Mucosa of stomach (tissue), 1 donor: ENCODE results near the gene MYL10.

Experiments
- H3K27me3 ChIP-seq: one replicate; pipeline ENCODE4 v1.7.0; 2013; ENCODE audit warnings: mild to moderate bottlenecking, low read length; ENCODE audit not compliant: control insufficient read depth, insufficient read depth
- H3K36me3 ChIP-seq: one replicate; pipeline ENCODE4 v1.7.0; 2013; ENCODE audit warnings: low read length; ENCODE audit not compliant: control insufficient read depth, insufficient read depth
- H3K4me1 ChIP-seq: one replicate; pipeline ENCODE4 v1.7.0; 2013; ENCODE audit warnings: mild to moderate bottlenecking, low read length; ENCODE audit not compliant: control insufficient read depth, insufficient read depth
- H3K4me3 ChIP-seq: one replicate; pipeline ENCODE4 v1.7.0; 2013; ENCODE audit warnings: low read length
- H3K9ac ChIP-seq: one replicate; pipeline ENCODE4 v1.7.0; 2013; ENCODE audit warnings: mild to moderate bottlenecking, low read length, moderate library complexity
- H3K9me3 ChIP-seq: one replicate; pipeline ENCODE4 v1.7.0; 2013; ENCODE audit warnings: mild to moderate bottlenecking, low read length, moderate library complexity; ENCODE audit not compliant: control insufficient read depth
- donor health status: Pancreatic carcinoma.

MYL10 gene

DNA sequence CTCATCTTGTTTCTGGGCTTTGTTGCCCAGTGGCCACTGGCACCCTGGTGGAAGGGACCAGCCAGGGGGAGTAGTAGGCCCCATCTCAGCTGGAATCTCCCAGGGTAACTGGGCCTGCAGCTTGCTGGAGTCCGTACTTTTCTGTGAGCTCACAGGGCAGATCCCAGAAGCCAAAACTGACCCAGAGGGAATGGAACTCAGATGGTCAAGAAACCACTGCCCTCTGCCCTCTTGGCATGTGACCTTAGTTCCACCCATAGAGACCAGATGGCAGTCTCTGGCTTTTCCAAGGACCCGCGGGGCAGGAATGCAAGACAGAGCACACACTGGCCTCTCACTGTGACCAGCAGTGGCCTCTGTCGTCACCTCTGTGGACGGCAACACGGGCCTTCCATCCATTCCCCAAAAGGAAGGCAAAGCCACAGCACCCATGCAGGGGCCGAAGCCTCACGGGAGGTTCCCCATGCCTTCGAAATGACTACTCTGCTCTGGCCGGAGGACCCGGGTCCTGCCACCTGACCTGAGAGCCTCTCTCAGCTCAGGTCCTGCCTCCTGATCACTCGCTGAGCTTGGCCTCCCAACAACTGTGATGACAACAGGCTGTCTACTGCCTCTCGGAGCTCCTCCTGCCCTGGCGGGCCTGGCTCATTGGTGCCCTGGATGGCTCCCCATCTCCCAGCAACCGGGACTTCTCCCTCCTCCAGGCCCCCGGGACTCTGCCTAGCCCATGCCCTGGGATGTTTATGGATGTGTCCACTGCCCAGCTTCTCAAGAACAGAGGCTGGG lies 29.9 kb downstream of the MYL10 start:
- no peak overlapping the region for H3K4me3 ChIP-seq
- peaks cover 36% of the 10 kb centered on the region for H3K4me1 ChIP-seq
- H3K9me3 ChIP-seq: no peaks in the 10 kb centered on the region
- peak overlapping the region; percentile 32 for H3K9ac ChIP-seq
- no peaks in the 10 kb centered on the region for H3K36me3 ChIP-seq
- no peaks in the 10 kb centered on the region for H3K27me3 ChIP-seq

DNA sequence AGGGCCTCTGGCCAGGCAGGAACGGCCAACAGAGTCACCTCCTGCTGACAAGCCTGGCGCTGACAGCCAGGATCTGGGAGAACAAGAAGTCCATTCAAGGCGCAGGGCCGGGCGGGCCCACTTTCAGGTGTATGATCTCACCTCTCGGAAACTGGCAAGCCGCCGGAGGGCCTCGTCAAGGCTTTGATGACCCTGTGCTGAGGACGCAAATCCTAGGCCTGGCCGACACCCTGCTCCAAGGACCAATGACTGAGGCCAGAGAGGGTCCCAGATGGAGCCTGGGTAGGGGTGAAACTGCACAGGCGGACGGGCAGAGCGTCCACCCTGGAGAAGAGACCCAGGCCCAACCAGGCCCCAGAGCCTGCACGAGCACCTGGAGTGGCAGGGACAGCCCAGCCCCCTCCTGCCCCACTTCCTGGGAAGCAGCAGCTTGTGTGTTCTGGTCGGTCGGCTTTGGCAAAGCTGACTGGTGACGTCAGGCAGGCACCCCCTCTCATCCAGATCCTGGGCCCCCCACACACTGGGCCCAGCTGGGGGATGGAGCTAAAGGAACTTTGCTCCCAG lies 30.6 kb downstream of the MYL10 start:
- Histone ChIP-seq H3K9ac (peak overlapping the region; percentile 32), H3K4me3 (no peak overlapping the region), H3K36me3 (no peaks in the 10 kb centered on the region)

DNA sequence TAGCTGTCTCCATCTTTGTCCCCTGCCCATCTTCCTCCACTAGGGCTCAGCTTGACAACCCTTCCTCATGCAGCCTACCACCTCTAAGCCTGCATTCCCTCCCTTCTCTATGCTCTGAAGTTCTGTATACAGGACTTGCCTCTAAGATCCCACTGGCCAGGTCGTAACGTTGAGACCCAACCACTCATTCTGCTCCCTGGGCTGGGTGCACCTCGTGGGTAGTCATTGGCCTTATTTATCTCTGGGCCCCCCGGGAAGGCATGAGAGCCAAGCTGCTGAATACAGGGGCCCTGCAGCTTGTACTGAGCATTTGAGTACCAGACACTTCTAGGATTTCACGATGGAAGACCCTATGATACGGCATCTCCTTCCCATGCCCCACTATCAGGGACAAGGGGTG lies 31.2 kb downstream of the MYL10 start:
- Histone ChIP-seq H3K4me3 (no peak overlapping the region), H3K36me3 (no peaks in the 10 kb centered on the region), H3K9me3 (no peaks in the 10 kb centered on the region), H3K27me3 (no peaks in the 10 kb centered on the region), H3K4me1 (peaks cover 33% of the 10 kb centered on the region), H3K9ac (peak overlapping the region; percentile 29)

More for the DNA sequence above, 30.6 kb downstream of the MYL10 start:
- no peaks in the 10 kb centered on the region for H3K27me3 ChIP-seq
- H3K4me1 ChIP-seq: peaks cover 36% of the 10 kb centered on the region
- H3K9me3 ChIP-seq: no peaks in the 10 kb centered on the region

DNA sequence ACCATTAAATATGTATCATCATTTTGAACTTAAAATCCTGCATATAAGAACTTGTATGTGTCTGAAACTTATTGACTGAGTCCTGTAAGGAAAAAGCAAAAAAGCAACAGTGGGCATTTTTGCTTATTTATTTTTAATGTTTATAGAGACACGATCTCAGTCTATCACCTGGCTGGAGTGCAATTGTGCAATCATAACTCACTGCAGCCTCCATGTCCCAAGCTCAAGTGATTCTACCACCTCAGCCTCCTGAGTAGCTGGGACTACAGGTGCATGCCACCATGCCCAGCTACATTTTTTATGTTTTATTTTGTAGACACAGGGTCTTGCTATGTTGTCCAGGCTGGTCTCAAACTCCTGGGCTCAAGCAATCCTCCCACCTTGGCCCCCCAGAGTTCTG lies 32.2 kb downstream of the MYL10 start:
- Histone ChIP-seq H3K27me3 (no peaks in the 10 kb centered on the region), H3K4me1 (peaks cover 23% of the 10 kb centered on the region), H3K9me3 (no peaks in the 10 kb centered on the region), H3K4me3 (no peak overlapping the region), H3K9ac (no peak overlapping the region), H3K36me3 (no peaks in the 10 kb centered on the region)

DNA sequence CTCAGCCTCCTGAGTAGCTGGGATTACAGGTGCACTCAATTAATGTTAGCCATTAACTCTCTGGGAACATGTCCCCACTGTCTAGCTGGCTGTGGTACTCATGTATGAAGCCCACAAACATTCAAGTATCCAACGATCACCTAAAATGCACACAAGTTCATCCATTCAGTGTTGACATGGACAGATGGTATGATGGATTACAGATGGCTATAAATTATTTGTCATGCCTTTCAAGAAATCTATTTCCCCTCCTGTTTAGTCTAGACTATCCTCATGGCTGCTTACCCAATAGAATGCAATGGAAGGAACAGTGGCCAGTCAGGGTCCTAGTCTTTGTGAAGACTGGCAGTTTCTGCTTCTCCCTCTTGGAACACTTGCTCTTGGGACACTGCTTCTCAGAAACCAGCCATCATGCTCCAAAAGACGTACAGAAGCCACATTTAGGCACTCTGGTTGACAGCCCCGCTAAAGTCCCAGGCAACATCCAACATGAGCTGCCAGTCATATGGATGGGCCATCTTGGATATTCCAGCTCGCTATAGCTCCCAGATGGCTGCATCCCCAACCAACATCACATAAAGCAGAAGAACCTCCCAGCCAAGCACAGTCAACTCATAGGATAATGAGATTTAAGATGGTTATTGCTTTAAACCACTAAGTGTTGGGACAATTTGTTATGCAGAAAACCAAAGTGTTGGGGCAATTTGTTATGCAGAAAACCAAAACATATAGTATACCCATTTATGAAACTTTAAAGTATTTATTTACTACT lies 33.1 kb downstream of the MYL10 start:
- H3K27me3 ChIP-seq: no peaks in the 10 kb centered on the region

DNA sequence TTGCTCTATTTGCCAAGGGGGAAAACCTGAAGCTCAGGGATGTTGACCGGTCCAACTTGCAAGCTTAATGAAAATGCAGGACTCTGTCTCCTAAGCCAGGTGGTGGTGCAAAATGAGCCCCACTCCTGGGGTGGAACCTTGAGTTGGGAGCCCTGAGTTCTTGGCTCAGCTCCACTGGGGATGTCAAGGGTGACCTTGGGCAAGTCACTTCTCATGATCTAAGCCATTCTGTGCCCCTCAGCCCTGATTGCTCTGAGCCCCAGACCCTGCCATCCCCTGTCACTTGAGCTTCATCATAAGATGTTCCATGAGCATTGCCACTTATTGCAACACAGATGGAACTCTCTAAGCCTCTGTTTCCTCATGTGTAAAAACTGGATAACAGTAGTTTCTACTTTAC lies 33.9 kb downstream of the MYL10 start:
- Histone ChIP-seq H3K36me3 (no peaks in the 10 kb centered on the region), H3K4me3 (no peak overlapping the region), H3K9me3 (no peaks in the 10 kb centered on the region), H3K27me3 (no peaks in the 10 kb centered on the region), H3K9ac (no peak overlapping the region), H3K4me1 (peaks cover 21% of the 10 kb centered on the region)

More for the DNA sequence above, 33.1 kb downstream of the MYL10 start:
- no peak overlapping the region for H3K4me3 ChIP-seq
- H3K9me3 ChIP-seq: no peaks in the 10 kb centered on the region
- peaks cover 21% of the 10 kb centered on the region for H3K4me1 ChIP-seq
- H3K36me3 ChIP-seq: no peaks in the 10 kb centered on the region
- no peak overlapping the region for H3K9ac ChIP-seq

DNA sequence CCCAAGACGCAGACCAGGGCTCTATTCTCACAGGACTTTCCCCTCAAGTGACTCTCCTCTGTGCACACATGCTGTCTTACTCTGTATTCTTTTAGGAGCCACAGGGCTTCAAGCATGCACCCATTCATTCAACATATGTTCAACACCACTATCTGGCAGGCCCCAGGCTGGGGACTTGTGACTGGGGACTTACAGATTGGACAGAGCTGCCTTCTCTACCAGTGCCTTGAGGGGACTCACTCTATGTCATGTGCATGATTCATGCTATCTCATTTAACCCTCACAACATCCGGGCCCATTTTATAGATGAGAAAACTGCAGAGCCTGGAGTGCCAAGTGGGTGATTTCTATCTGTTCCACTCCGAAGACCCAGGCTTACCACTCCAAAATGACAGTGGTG lies 34.3 kb downstream of the MYL10 start:
- no peaks in the 10 kb centered on the region for H3K36me3 ChIP-seq
- H3K27me3 ChIP-seq: no peaks in the 10 kb centered on the region
- no peak overlapping the region for H3K4me3 ChIP-seq
- H3K9me3 ChIP-seq: no peaks in the 10 kb centered on the region
- H3K4me1 ChIP-seq: peaks cover 21% of the 10 kb centered on the region
- H3K9ac ChIP-seq: no peak overlapping the region

DNA sequence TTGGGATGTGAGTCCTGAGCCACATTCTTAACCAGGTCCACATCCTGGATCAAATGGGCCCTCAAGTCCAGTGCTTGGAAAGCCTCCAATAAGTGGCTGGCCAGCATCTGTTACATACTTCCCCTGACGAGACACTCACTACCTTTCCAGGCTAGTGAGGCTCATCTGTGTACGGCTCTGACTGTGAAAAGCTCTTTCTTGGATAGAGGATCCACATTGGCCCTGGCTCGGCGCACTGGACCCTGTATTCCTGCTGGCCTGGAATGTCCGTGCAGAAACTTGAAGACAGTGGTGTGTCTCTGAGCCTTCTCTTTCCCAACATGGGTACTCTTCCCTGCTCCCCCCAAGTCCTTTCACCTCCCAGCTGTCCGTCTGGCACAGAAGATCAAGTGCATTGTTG lies 35.5 kb downstream of the MYL10 start:
- Histone ChIP-seq H3K4me3 (no peak overlapping the region), H3K36me3 (no peaks in the 10 kb centered on the region), H3K9me3 (no peaks in the 10 kb centered on the region), H3K9ac (no peak overlapping the region), H3K4me1 (peaks cover 13% of the 10 kb centered on the region), H3K27me3 (no peaks in the 10 kb centered on the region)

DNA sequence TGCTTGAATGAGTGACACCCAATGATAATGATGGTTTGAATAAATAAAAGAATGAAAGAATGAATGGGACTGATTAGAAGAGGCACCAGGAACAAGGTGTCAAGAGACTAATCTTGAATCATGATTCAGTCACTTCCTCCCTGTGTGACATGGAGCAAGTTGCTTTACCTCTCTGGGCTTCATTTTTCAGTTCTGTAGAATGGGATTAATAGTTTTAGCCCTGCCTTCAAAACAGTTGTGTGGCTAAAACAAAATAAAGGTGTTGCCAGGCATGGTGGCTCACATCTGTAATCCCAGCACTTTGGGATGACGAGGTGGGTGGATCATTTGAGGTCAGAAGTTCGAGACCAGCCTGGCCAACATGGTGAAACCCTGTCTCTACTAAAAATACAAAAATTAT lies 37.6 kb downstream of the MYL10 start:
- H3K4me3 ChIP-seq: no peak overlapping the region

DNA sequence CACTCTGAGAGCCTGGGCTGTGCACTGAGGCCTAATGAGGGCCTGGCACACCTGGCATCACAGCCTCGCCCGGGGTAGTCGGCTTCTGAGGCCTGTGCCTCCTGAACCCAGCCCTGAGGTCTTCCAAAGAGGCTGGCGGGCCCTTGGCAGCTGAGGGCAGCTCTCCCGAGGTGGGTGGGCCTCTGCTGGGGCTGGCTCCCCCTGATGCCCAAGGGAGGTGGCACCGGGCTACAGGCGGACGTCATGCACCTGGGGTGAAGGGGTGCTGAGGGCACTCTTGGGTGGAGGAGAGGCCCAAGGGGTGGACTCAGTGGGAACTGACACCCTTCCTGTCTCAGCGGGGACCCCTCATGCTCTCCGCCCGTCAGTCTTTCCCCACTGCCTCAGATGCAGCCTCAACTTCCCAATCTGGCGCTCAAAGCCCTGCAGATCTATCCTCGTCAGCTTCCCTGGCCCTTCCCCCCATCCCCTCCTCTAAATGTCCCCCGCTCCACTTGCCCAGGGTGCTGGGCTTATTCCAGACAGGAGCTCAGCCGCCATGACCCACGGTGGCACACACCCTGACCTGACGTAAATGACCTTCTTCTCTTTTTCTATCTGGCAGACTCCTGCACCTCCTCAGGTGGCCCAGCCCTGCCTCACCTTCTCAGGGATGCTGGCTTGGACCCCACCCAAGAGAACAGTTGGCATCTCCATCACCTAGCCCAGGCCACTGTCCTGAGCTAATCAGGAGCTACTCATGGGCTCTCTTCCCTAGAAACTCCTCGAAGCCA lies 38.2 kb downstream of the MYL10 start:
- Histone ChIP-seq H3K4me3 (no peak overlapping the region), H3K4me1 (peaks cover 4% of the 10 kb centered on the region), H3K9ac (no peak overlapping the region), H3K27me3 (no peaks in the 10 kb centered on the region), H3K9me3 (no peaks in the 10 kb centered on the region), H3K36me3 (no peaks in the 10 kb centered on the region)

More for the DNA sequence above, 37.6 kb downstream of the MYL10 start:
- H3K36me3 ChIP-seq: no peaks in the 10 kb centered on the region
- H3K9me3 ChIP-seq: no peaks in the 10 kb centered on the region
- no peak overlapping the region for H3K9ac ChIP-seq
- no peaks in the 10 kb centered on the region for H3K4me1 ChIP-seq
- H3K27me3 ChIP-seq: no peaks in the 10 kb centered on the region

DNA sequence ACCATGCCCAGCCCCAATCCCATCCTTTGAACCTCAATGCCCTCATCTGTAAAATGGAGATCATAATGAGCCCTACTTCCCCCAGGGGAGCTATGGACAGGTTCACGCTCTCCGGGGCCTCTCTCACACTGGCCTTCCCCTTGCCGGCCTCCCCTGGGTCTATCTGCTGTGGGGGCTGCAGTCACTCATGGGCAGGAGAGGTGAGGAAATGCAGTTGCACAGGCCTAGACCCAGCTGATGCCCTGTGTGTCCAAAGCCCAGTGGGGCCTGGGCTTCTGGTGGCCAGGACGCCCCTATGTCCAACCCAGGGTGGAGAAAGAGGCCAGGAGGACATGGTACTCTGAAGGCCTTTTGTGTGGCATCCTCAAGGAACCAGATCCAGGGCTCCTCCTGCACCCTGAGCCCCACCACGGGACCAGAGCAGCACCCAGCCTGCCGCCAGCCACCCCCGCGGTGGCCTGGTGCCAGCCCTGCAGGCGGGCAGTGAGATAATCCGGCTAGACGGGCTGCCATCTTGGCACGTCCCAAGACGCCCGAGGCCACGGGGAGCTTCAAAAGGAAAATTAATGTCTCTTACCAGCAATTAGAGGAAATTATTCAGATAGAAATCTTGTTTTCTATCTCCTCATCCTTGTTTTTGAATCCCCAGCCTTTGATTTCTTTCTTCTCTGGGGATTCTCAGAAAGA lies 39.0 kb downstream of the MYL10 start:
- peaks cover 6% of the 10 kb centered on the region for H3K4me1 ChIP-seq
- no peak overlapping the region for H3K4me3 ChIP-seq
- H3K36me3 ChIP-seq: no peaks in the 10 kb centered on the region
- H3K27me3 ChIP-seq: no peaks in the 10 kb centered on the region
- H3K9ac ChIP-seq: no peak overlapping the region
- no peaks in the 10 kb centered on the region for H3K9me3 ChIP-seq
